ENCODE data around the gene NSD1.

The NSD1 gene

DNA sequence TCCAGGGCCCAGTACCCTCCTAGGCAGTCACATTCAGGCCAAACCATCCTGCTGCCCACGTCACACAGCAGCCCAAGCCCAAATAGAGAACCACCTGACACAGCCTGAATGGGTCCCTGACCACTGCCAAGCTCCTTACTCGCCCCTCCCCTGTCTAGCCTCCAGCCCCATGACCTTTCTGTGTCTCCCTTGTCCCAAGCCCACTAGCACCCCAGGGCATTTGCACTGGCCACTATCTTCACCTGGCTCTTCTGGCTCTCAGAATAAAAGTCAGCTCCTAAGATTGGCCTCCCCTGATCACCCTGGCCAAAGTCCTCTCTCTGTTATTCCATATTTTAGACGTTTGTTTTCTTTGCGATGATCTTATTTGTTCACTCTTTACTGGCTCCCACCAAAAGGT is 26.4 kb upstream of the NSD1 start:
- DNase-seq (ENCODE audit: low read depth): no peak
- no peak overlapping the region for H3K4me3 ChIP-seq (ENCODE audit: low read depth, low read length)
- TF ChIP-seq, protein P1, sequence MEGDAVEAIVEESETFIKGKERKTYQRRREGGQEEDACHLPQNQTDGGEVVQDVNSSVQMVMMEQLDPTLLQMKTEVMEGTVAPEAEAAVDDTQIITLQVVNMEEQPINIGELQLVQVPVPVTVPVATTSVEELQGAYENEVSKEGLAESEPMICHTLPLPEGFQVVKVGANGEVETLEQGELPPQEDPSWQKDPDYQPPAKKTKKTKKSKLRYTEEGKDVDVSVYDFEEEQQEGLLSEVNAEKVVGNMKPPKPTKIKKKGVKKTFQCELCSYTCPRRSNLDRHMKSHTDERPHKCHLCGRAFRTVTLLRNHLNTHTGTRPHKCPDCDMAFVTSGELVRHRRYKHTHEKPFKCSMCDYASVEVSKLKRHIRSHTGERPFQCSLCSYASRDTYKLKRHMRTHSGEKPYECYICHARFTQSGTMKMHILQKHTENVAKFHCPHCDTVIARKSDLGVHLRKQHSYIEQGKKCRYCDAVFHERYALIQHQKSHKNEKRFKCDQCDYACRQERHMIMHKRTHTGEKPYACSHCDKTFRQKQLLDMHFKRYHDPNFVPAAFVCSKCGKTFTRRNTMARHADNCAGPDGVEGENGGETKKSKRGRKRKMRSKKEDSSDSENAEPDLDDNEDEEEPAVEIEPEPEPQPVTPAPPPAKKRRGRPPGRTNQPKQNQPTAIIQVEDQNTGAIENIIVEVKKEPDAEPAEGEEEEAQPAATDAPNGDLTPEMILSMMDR (IDR thresholded peaks at IDR 0.05; ENCODE audit: low read depth, low read length, missing control alignments): no peak
- in situ Hi-C loops (cut with HindIII; ENCODE audit: low sequenced_read_pairs): no loop called here

DNA sequence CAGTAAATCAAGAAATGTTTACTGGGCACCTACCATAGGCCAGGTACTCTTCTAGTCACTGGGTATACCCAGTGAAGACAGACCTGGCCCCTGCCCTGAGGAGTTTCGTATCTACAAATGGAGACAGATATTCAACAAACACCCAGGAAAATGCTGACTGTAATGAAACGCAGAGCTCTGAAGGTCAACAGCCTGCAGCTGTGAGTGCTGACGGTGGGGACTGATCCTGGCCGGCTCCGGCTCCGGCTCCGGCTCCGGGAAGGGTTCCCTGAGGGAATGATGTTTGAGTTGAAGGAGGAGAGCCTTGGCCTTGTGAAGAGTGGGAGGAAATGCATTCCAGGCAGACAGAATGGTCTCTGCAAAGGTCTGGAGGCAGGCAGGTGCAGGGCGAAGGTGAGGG is 23.8 kb upstream of the NSD1 start:
- no peak for DNase-seq (ENCODE audit: low read depth)
- TF ChIP-seq, protein P1 (IDR thresholded peaks at IDR 0.05; ENCODE audit: low read depth, low read length, missing control alignments): no peak
- in situ Hi-C loops (cut with HindIII; ENCODE audit: low sequenced_read_pairs): no loop called here
- no peak overlapping the region for H3K4me3 ChIP-seq (ENCODE audit: low read depth, low read length)

DNA sequence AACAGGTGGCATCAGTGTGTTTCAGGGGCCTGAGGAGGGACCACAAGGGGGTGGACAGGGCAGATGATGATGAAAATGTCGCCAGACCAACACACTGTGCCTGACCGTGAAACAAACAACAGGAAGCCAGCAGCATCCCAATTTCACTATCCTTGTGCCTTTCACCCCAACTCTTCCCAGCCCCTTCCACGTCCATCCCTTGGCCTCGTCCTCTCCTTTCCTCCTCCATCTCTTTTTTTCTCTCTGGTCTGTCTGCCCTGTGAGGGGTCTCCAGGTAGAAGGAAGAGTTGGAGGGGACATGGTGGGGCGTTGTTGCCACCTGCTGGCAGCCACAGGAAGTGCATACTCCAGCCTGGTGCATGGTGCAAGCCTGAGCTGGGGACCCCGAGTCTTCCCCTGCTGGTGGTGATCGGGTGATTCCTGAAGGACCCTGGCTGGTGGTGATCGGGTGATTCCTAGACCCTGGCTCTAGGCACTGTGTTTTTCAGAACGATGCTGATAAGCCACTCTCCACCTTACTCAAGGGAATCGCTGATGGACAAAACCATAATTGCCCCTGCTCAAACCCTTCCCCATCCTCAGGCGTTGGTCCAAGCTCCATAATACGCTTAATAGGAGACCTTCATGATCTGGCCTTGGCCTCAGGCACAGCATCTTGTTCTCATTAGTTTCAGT is 21.7 kb upstream of the NSD1 start:
- DNase-seq (ENCODE audit: low read depth): no peak
- in situ Hi-C loops (cut with HindIII; ENCODE audit: low sequenced_read_pairs): no loop called here
- TF ChIP-seq, protein P1 (IDR thresholded peaks at IDR 0.05; ENCODE audit: low read depth, low read length, missing control alignments): peak; percentile 98
- no peak overlapping the region for H3K4me3 ChIP-seq (ENCODE audit: low read depth, low read length)

DNA sequence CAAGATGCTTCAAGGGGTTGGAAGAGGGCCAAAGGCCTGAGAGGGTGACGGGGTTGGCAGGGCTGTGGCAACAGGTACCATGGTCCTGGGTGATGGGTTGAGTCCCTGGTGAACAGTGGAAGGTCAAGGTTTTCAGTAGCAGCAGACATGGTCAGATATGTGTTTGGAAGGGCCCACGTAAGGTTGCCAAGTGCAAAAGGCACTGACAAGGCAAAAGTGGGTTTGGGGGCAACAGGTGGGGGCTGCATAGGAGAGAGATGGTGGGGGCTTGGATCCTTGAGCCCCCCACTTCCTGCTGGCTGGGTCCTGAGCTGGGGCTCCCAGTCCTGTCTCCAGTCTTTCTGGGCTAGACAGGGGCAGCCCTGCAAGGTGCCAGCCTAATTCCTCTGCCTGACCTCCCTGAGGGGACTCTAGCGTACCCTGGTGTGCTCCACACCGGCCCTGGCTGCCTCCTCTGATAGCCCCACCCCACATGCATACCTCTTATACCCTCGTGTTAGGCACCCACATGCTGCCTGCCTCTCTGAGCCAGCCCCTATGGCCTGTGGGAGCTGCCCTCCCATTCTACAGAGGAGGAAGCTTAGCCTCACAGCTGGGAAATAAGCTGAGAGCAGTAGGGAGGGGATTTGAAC is 20.9 kb upstream of the NSD1 start:
- no peak overlapping the region for H3K4me3 ChIP-seq (ENCODE audit: low read depth, low read length)
- in situ Hi-C loops (cut with HindIII; ENCODE audit: low sequenced_read_pairs): no loop called here
- TF ChIP-seq, protein P1 (IDR thresholded peaks at IDR 0.05; ENCODE audit: low read depth, low read length, missing control alignments): no peak

DNA sequence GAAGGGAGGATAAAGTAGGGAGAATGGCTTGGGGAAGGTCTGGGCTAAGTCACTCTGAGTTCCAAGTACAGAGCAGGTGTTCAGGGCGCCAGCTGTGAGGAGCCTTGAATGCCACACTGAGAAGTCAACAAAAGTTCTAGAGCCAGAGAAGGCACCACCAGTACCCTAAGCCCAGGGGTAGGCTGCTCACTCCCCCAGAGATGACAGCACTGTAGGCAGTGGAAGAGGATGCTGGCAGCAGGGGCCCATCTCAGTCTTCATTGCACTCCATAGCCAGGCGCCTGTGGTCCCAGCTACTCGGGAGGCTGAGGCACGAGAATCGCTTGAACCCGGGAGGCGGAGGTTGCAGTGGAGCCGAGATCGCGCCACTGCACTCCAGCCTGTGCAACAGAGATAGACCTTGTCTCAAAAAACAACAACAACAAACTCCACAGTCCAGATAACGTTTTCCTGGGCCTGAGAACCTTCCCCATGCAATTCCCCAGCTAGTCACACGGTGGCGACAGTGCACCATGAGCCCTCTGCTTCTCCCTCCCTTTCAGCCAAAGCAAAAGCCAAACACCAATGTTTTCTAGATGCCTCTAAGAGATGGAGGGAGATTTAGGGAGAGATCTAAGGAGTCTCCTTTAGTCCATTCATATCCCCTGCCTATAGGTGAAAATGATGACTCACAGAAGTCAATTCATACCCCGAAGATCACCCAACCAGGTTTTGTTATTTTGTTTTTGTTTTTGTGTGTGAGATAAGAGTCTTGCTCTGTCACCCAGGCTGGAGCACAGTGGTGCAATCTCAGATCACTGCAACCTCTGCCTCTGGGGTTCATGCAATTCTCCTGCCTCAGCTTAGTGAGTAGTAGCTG is 19.8 kb upstream of the NSD1 start:
- TF ChIP-seq, protein P1 (IDR thresholded peaks at IDR 0.05; ENCODE audit: low read depth, low read length, missing control alignments): peak; percentile 99
- no peak overlapping the region for H3K4me3 ChIP-seq (ENCODE audit: low read depth, low read length)
- in situ Hi-C loops (cut with HindIII; ENCODE audit: low sequenced_read_pairs): no loop called here
- DNase-seq (ENCODE audit: low read depth): peak; percentile 49

More for the DNA sequence above, 20.9 kb upstream of the NSD1 start:
- no peak for DNase-seq (ENCODE audit: low read depth)

DNA sequence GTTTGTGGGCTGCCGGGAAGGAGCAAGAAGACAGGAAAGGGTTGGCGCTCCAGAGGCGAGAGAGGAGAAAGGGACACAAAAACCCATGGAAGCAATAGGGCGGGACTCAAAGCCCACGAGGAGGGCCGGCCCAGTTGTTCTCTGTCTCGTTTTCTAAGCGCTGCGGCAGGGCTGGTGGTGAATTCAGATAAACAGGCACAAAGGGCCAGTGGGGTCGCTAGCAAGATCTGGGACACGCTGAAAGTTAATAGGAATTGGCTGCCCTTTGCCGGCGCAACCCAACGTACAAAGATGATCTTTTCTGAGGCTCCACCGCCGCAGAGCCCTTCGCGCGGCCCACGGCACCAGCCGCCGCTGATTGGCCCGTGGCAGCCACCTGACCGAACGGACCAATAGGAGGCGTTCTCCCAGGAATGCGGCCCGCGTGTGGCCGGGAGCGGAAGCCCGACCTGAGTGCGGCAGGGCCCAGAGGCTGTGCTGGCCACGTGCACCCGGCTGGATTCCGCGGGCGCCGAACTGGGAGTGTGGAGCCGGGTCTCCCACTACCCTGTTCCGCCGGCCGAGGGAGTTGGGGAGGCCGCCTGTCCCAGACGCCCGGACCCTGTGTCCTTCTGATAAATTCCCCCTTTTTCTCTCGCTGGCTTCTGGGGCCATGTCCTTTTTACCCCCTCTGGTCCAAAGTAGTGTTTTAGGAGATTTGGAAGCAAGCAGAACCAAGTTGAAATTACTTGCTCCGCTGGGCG is 16.8 kb upstream of the NSD1 start:
- peak; percentile 39 for DNase-seq (ENCODE audit: low read depth)
- in situ Hi-C loops (cut with HindIII; ENCODE audit: low sequenced_read_pairs): no loop called here
- TF ChIP-seq, protein P1 (IDR thresholded peaks at IDR 0.05; ENCODE audit: low read depth, low read length, missing control alignments): no peak
- H3K4me3 ChIP-seq (ENCODE audit: low read depth, low read length): no peak overlapping the region
